GM12878 (cell line): ENCODE data around the gene PLEKHM3. TPM values are rescaled to one million over a fixed set of nuclear protein-coding genes. Genes with fewer than 3 reads are reported as not detected.

Experiments
- ATAC-seq: fragments of 200-7000 bp; cut with Tn5 transposase; 3 replicates; pipeline ENCODE4 v1.9.1; 2020; ENCODE audit warnings: mild to moderate bottlenecking, moderate library complexity
- BruUV-seq: library from RNA; stranded (reverse); fragments of 400-500 nt; replicated peaks from 2 replicates; lab custom pipeline; 2021; lab: Mats Ljungman, UMichigan
- CTCF ChIA-PET: fragments of 300-600 bp; sonication (Branson Sonifier 250); formaldehyde crosslinking; extraction: SDS; loops from one replicate; lab custom pipeline; 2021; ENCODE audit warnings: inconsistent platforms; lab: Yijun Ruan, JAX
- POLR2A ChIA-PET: fragments of 350-600 bp; formaldehyde crosslinking; extraction: SDS; loops from one replicate; lab custom pipeline; 2021; ENCODE audit warnings: inconsistent platforms; lab: Charles Lee
- RAD21 ChIA-PET: fragments of 300-600 bp; sonication (Branson Sonifier 250); formaldehyde crosslinking; loops from one replicate; lab custom pipeline; 2023; ENCODE audit warnings: antibody characterized with exemption; ENCODE audit not compliant: unreplicated experiment; lab: Charles Lee
- SMC1A ChIA-PET: fragments of 300-600 bp; sonication (Branson Sonifier 250); formaldehyde crosslinking; loops from one replicate; lab custom pipeline; 2023; ENCODE audit not compliant: unreplicated experiment, uncharacterized antibody; lab: Charles Lee
- DNase-seq: peaks from one replicate; pipeline ENCODE4 v3.0.0-alpha.2; 2011; ENCODE audit warnings: low read depth, low spot score
- FAIRE-seq: peaks from 3 replicates; lab custom pipeline; 2011; peaks lifted over from hg19 to GRCh38; lab: Jason Lieb, UNC
- H2AFZ ChIP-seq: 2 replicates; pipeline ENCODE4 v1.6.0; 2011; ENCODE audit warnings: low read depth, low read length, control low read depth; ENCODE audit not compliant: control insufficient read depth
- H3K27ac ChIP-seq: 2 replicates; pipeline ENCODE4 v1.5.1; 2011; ENCODE audit warnings: control low read depth; ENCODE audit not compliant: control insufficient read depth, insufficient read depth
- H3K27me3 ChIP-seq, 2 experiments: replicated peaks in 1 of 2; 2 replicates each; pipeline versions ENCODE4 v1.6.0 to v1.6.1; 2011; ENCODE audit warnings: low read length in 1 of 2; ENCODE audit not compliant: control insufficient read depth in 2 of 2, insufficient read depth in 2 of 2
- H3K36me3 ChIP-seq, 2 experiments: 2 replicates each; pipeline ENCODE4 v1.5.1; 2011; ENCODE audit warnings: low read length in 1 of 2; ENCODE audit not compliant: control insufficient read depth in 2 of 2, insufficient read depth in 2 of 2
- H3K4me1 ChIP-seq: 2 replicates; pipeline ENCODE4 v1.6.1; 2011; ENCODE audit warnings: mild to moderate bottlenecking, low read length, moderate library complexity, mixed read lengths; ENCODE audit not compliant: control insufficient read depth, insufficient read depth
- H3K4me2 ChIP-seq: 2 replicates; pipeline ENCODE4 v1.6.0; 2011; ENCODE audit warnings: control low read depth; ENCODE audit not compliant: control insufficient read depth, insufficient read depth
- H3K4me3 ChIP-seq: fragments of 200-600 bp; sonication (generic); 2 replicates; pipeline ENCODE4 v1.5.1; 2016
- H3K79me2 ChIP-seq: 2 replicates; pipeline ENCODE4 v1.6.0; 2011; ENCODE audit warnings: low read length; ENCODE audit not compliant: control insufficient read depth, insufficient read depth
- H3K9ac ChIP-seq: 2 replicates; pipeline ENCODE4 v1.8.0; 2011; ENCODE audit warnings: low read length, control low read depth, mixed read lengths; ENCODE audit not compliant: control insufficient read depth, insufficient read depth
- H3K9me3 ChIP-seq: replicated peaks from 3 replicates; pipeline ENCODE4 v1.5.1; 2011; ENCODE audit warnings: mild to moderate bottlenecking, low read length; ENCODE audit not compliant: control insufficient read depth, insufficient read depth
- H4K20me1 ChIP-seq: 2 replicates; pipeline ENCODE4 v1.6.0; 2011; ENCODE audit not compliant: control insufficient read depth, insufficient read depth
- BHLHE40 ChIP-seq, 2 experiments: fragments of 450-650 bp in 1 of 2; IDR thresholded peaks; 2 replicates each; pipeline ENCODE4 v1.6.1; 2011 to 2017; ENCODE audit warnings: low read depth in 2 of 2, borderline replicate concordance in 1 of 2, improper control_type of control experiment in 1 of 2, low read length in 1 of 2, mild to moderate bottlenecking in 1 of 2
- EP300 ChIP-seq, 2 experiments: fragments of 150-350 bp in 1 of 2; IDR thresholded peaks; 2 replicates each; pipeline ENCODE4 v1.6.1; 2011 to 2012; ENCODE audit warnings: low read depth in 2 of 2, low read length in 2 of 2, borderline replicate concordance in 1 of 2, improper control_type of control experiment in 1 of 2, inconsistent platforms in 1 of 2; ENCODE audit not compliant: control insufficient read depth in 1 of 2
- IKZF1 ChIP-seq: fragments of 450-650 bp; conservative IDR thresholded peaks from 2 replicates; pipeline ENCODE4 v1.6.1; 2017; ENCODE audit warnings: antibody characterized with exemption, mild to moderate bottlenecking
- IKZF2 ChIP-seq, 2 experiments: fragments of 450-650 bp; IDR thresholded peaks; 2 replicates each; pipeline ENCODE4 v1.6.1; 2017; ENCODE audit warnings: mild to moderate bottlenecking in 2 of 2, moderate library complexity in 2 of 2
- IRF4 ChIP-seq: IDR thresholded peaks from 2 replicates; pipeline ENCODE4 v1.6.1; 2011; ENCODE audit warnings: low read depth, low read length
- MTA2 ChIP-seq: fragments of 450-650 bp; IDR thresholded peaks from 2 replicates; pipeline ENCODE4 v1.6.1; 2016; ENCODE audit warnings: low read depth, mild to moderate bottlenecking, moderate library complexity
- POU2F2 ChIP-seq: IDR thresholded peaks from 3 replicates; pipeline ENCODE4 v1.6.1; 2011; ENCODE audit warnings: low read depth, mild to moderate bottlenecking, low read length, borderline replicate concordance
- RUNX3 ChIP-seq: IDR thresholded peaks from 2 replicates; pipeline ENCODE4 v1.6.1; 2012; ENCODE audit warnings: low read length, inconsistent platforms
- SUZ12 ChIP-seq: fragments of 200-600 bp; sonication (generic); IDR thresholded peaks from one replicate; pipeline ENCODE4 v1.6.1; 2018; ENCODE audit warnings: antibody characterized with exemption, mild to moderate bottlenecking; ENCODE audit not compliant: unreplicated experiment
- ZNF207 ChIP-seq: fragments of 450-650 bp; IDR thresholded peaks from 2 replicates; pipeline ENCODE4 v1.6.1; 2014; ENCODE audit warnings: antibody characterized with exemption, mild to moderate bottlenecking, borderline replicate concordance
- ZNF217 ChIP-seq: fragments of 450-650 bp; IDR thresholded peaks from 2 replicates; pipeline ENCODE4 v1.6.1; 2017; ENCODE audit warnings: antibody characterized with exemption, mild to moderate bottlenecking
- ZNF24 ChIP-seq: fragments of 450-650 bp; IDR thresholded peaks from 2 replicates; pipeline ENCODE4 v1.6.1; 2017; ENCODE audit warnings: antibody characterized with exemption, mild to moderate bottlenecking
- WGBS: methylation state at CpG from one replicate; pipeline ENCODE4 v1.1.6; 2016; ENCODE audit warnings: low lambda C conversion rate; ENCODE audit not compliant: insufficient replicate concordance, insufficient coverage; ENCODE audit errors: missing lambda C conversion rate; 5-methylcytosine and 5-hydroxymethylcytosine counted together
- in situ Hi-C: fragments of 300-500 bp; cut with MboI; formaldehyde crosslinking; loops from 9 replicates; pipeline ENCODE4 v1.14.3; 2018; ENCODE audit warnings: mixed read lengths
- intact Hi-C: fragments of 100-400 bp; cut with micrococcal nuclease; formaldehyde crosslinking; loops from one replicate; pipeline ENCODE4 v1.14.2; 2022; ENCODE audit not compliant: unreplicated experiment
- polyA plus RNA-seq, 11 experiments: library from polyadenylated mRNA; depleted of rRNA in 4 of 11; unstranded in 6 of 11; stranded (reverse) in 5 of 11; fragments of >200 nt; fragmentation: Nextera tagmentation in 4 of 11; fragmentation: Illumina TruSeq in 1 of 11; extraction: Ambion mirVana in 4 of 11; extraction: Trizol in 1 of 11; gene quantifications; 1 replicate in 1 of 11; 2 replicates in 10 of 11; pipeline versions ENCODE4 v1.2.1 to v1.2.3, GENCODE V29; 2011 to 2016; ENCODE audit warnings: inconsistent platforms in 2 of 11, missing spikeins in 2 of 11, low read depth in 1 of 11
- total RNA-seq, 4 experiments: library from RNA; depleted of rRNA in 3 of 4; stranded (reverse); fragments of >200 nt in 3 of 4; fragmentation: Illumina TruSeq in 1 of 4; extraction: Trizol in 1 of 4; gene quantifications; 2 replicates each; pipeline versions ENCODE4 v1.2.1 to v1.2.3, GENCODE V29; 2013 to 2021
- TF ChIP-seq, protein P1 (sequence below): fragments of 450-650 bp; IDR thresholded peaks from 2 replicates; pipeline ENCODE4 v1.6.1; 2014; ENCODE audit warnings: mild to moderate bottlenecking
- TF ChIP-seq, protein P2 (sequence below): fragments of 450-650 bp; IDR thresholded peaks from 2 replicates; pipeline ENCODE4 v1.6.1; 2016; ENCODE audit warnings: mild to moderate bottlenecking
- TF ChIP-seq, protein P3 (sequence below): IDR thresholded peaks from 2 replicates; pipeline ENCODE4 v1.6.1; 2011; ENCODE audit warnings: mild to moderate bottlenecking, low read depth, low read length, moderate library complexity; ENCODE audit not compliant: insufficient replicate concordance
- TF ChIP-seq, protein P4 (sequence below): IDR thresholded peaks from 2 replicates; pipeline ENCODE4 v1.6.1; 2012; ENCODE audit warnings: low read depth, low read length, improper control_type of control experiment

Gene PLEKHM3
- total and polyA plus RNA-seq, 10 of the 15 experiments (the other 5 are each of a cell fraction or from before 2014, with no cell fraction given) = 1.4 to 5.6 (median 3.0) TPM

DNA sequence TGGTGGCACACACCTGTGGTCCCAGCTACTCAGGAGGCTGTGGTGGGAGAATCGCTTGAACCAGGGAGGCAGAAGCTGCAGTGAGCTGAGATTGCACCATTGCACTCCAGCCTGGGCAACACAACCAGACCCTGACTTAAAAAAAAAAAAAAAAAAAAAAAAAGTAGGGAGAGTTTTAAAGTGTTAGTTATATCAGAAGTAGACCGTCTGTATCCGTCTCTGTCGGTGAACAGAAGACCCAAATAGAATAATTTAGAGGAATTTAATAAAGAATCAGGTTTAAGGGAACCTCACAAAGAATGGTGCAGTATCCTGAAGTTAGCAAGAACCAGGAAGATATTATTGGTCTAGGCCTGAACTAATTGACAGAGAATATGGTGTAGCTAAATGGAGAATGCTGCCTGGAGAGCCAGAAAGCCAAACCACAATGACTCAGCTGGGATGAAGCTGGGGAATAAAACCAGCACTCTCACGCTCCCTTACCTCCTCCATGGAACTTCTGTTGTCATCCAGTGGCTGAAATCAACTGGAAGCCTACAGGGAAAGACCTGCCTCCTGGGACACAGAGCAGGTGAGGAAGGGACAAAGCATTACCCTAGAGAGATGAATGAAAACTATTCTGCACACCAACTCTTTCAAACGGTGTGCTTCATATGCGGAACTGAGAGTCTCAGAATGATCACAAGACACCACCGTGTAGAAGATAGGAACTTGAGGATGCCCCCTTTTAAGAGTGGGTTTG lies 39.1 kb upstream of the PLEKHM3 start:
- RAD21 ChIA-PET = interaction anchor here (0.6 to 1.5 kb wide), 5 partner anchors 78 to 400 kb away, joined by 3 to 5 read pairs (median 4); no protein-coding TSS in a partner anchor
- WGBS = 28% methylated on average over 8 of the region's 8 CpGs
- Histone ChIP-seq H2AFZ (peak overlapping the region; percentile 79), H3K27me3 (no peaks in the 10 kb centered on the region), H3K4me1 (peaks cover 4% of the 10 kb centered on the region), H3K9me3 (no peaks in the 10 kb centered on the region), H3K27ac (peak overlapping the region; percentile 42; the same call in 1 of the 2 replicates), H3K9ac (no peak overlapping the region), H3K79me2 (no peaks in the 10 kb centered on the region), H3K4me2 (peak overlapping the region; percentile 53), H4K20me1 (no peaks in the 10 kb centered on the region), H3K4me3 (no peak overlapping the region), H3K36me3 (no peaks in the 10 kb centered on the region)
- peak; percentile 99 for ATAC-seq
- peak; percentile 67 for DNase-seq
- no TSS peak for BruUV-seq
- CTCF ChIA-PET = interaction anchor here (0.7 to 3.8 kb wide), 11 partner anchors 7 to 438 kb away, joined by 3 to 28 read pairs (median 6); partner anchors contain the start of gene METTL21A
- FAIRE-seq = no peak
- POLR2A ChIA-PET = interaction anchor here (0.6 to 1.0 kb wide), 3 partner anchors 259 to 440 kb away, joined by 3 to 4 read pairs (median 3); no protein-coding TSS in a partner anchor
- SMC1A ChIA-PET = interaction anchor here (0.7 to 2.8 kb wide), 7 partner anchors 9 to 344 kb away, joined by 3 to 14 read pairs (median 4); no protein-coding TSS in a partner anchor
- intact Hi-C loops (loop anchor here (5.0 kb wide), 2 partner anchors 92 to 437 kb away; partner anchors contain the start of gene METTL21A), in situ Hi-C loops (loop anchor here (10.0 kb wide), 1 partner anchor 320 kb away; no protein-coding TSS in a partner anchor)
- TF ChIP-seq ZNF217 (0 out of 2 replicates have a peak, but pooled peaks have one; percentile 16), SUZ12 (no peak), IKZF2 (IDR thresholded peaks at IDR 0.05) (peak; percentile 91 to 92), POU2F2 (no peak; the same call in 2 of the 3 replicates), IRF4 (peak; percentile 93), ZNF24 (no peak), IKZF1 (peak; percentile 93), EP300 (IDR thresholded peaks at IDR 0.05; ENCODE audit: borderline replicate concordance in 1 of 2, control insufficient read depth in 1 of 2, low read depth in 2 of 2, low read length in 2 of 2) (peak in 1 of 2 experiments; percentile 88; a peak in 2 of 4 replicates), MTA2 (peak; percentile 73), RUNX3 (peak; percentile 46), BHLHE40 (IDR thresholded peaks at IDR 0.05; ENCODE audit: borderline replicate concordance in 1 of 2, low read depth in 2 of 2, low read length in 1 of 2) (peak; percentile 25 to 53; a peak in 2 of 4 replicates), ZNF207 (0 out of 2 replicates have a peak, but pooled peaks have one; percentile 52)
- TF ChIP-seq, protein P1, sequence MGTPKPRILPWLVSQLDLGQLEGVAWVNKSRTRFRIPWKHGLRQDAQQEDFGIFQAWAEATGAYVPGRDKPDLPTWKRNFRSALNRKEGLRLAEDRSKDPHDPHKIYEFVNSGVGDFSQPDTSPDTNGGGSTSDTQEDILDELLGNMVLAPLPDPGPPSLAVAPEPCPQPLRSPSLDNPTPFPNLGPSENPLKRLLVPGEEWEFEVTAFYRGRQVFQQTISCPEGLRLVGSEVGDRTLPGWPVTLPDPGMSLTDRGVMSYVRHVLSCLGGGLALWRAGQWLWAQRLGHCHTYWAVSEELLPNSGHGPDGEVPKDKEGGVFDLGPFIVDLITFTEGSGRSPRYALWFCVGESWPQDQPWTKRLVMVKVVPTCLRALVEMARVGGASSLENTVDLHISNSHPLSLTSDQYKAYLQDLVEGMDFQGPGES = no peak
- TF ChIP-seq, protein P2, sequence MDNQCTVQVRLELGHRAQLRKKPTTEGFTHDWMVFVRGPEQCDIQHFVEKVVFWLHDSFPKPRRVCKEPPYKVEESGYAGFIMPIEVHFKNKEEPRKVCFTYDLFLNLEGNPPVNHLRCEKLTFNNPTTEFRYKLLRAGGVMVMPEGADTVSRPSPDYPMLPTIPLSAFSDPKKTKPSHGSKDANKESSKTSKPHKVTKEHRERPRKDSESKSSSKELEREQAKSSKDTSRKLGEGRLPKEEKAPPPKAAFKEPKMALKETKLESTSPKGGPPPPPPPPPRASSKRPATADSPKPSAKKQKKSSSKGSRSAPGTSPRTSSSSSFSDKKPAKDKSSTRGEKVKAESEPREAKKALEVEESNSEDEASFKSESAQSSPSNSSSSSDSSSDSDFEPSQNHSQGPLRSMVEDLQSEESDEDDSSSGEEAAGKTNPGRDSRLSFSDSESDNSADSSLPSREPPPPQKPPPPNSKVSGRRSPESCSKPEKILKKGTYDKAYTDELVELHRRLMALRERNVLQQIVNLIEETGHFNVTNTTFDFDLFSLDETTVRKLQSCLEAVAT = peak; percentile 94
- TF ChIP-seq, protein P3, sequence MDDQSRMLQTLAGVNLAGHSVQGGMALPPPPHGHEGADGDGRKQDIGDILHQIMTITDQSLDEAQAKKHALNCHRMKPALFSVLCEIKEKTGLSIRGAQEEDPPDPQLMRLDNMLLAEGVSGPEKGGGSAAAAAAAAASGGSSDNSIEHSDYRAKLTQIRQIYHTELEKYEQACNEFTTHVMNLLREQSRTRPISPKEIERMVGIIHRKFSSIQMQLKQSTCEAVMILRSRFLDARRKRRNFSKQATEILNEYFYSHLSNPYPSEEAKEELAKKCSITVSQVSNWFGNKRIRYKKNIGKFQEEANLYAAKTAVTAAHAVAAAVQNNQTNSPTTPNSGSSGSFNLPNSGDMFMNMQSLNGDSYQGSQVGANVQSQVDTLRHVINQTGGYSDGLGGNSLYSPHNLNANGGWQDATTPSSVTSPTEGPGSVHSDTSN = no peak
- TF ChIP-seq, protein P4, sequence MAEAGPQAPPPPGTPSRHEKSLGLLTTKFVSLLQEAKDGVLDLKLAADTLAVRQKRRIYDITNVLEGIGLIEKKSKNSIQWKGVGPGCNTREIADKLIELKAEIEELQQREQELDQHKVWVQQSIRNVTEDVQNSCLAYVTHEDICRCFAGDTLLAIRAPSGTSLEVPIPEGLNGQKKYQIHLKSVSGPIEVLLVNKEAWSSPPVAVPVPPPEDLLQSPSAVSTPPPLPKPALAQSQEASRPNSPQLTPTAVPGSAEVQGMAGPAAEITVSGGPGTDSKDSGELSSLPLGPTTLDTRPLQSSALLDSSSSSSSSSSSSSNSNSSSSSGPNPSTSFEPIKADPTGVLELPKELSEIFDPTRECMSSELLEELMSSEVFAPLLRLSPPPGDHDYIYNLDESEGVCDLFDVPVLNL = no peak
